Stimulated activated CD4-positive, alpha-beta T cell treated with anti-CD3 and anti-CD28 coated beads, TNF-alpha, amount 100 ng/mL, for 24 hours (primary cell): ENCODE data around the gene TAC1.
"Not testable (repeated sequence)": the region's sequence is repeated elsewhere in the genome, so short reads cannot be mapped to it uniquely, and the experiment has no call there.

ENCODE experiments used
- DNase-seq, 3 experiments: peaks; one replicate each; pipeline ENCODE4 v3.0.0-alpha.2; 2020; ENCODE audit warnings: low read depth in 3 of 3

TAC1 gene

GRCh38 chr7:97731736-97732564 lies at the start of gene TAC1:
TSS of gene TAC1 (plus strand) at chr7:97732086. CDS start at chr7:97732613, 527 bp downstream.
- DNase-seq, result no peak

- DNase-seq, result no peak
Observed at GRCh38 chr7:97685952-97686351, 45.9 kb upstream of the TAC1 start.

- no peak for DNase-seq
Observed at GRCh38 chr7:97693586-97693985, 38.3 kb upstream of the TAC1 start.

GRCh38 chr7:97694355-97694754 lies 37.5 kb upstream of the TAC1 start:
- DNase-seq, result no peak

GRCh38 chr7:97697396-97697795 lies 34.5 kb upstream of the TAC1 start:
- DNase-seq, result no peak

GRCh38 chr7:97722386-97722785 lies 9.5 kb upstream of the TAC1 start:
- no peak for DNase-seq

GRCh38 chr7:97732565-97733275 lies 834 bp downstream of the TAC1 start:
- DNase-seq, result no peak

GRCh38 chr7:97733276-97734161 lies 1.6 kb downstream of the TAC1 start:
- no peak for DNase-seq

- no peak for DNase-seq
Observed at GRCh38 chr7:97734255-97734654, 2.4 kb downstream of the TAC1 start.

GRCh38 chr7:97735075-97735474 lies 3.2 kb downstream of the TAC1 start:
- no peak for DNase-seq

- no peak for DNase-seq
Observed at GRCh38 chr7:97748482-97748881, 16.6 kb downstream of the TAC1 start.

- DNase-seq, result no peak
Observed at GRCh38 chr7:97751566-97751965, 19.7 kb downstream of the TAC1 start.

GRCh38 chr7:97752215-97752614 lies 20.3 kb downstream of the TAC1 start:
- no peak for DNase-seq

GRCh38 chr7:97757824-97758223 lies 25.9 kb downstream of the TAC1 start:
- DNase-seq, result no peak

- DNase-seq, result no peak
Observed at GRCh38 chr7:97770850-97771249, 39.0 kb downstream of the TAC1 start.

GRCh38 chr7:97771576-97771975 lies 39.7 kb downstream of the TAC1 start:
- DNase-seq, result no peak

- no peak for DNase-seq
Observed at GRCh38 chr7:97772045-97772901, 40.4 kb downstream of the TAC1 start.

- not testable (repeated sequence) for DNase-seq
Observed at GRCh38 chr7:97786398-97786797, 54.5 kb downstream of the TAC1 start.
